Spleen (tissue), 11 donors: ENCODE data around the gene CYP8B1. TPM values are rescaled to one million over a fixed set of nuclear protein-coding genes. Genes with fewer than 3 reads are reported as not detected.

ENCODE experiments used
- DNase-seq: peaks from one replicate; pipeline ENCODE4 v3.0.0-alpha.2; 2020
- H3K27ac ChIP-seq, 8 donors: fragments of 200-600 bp; sonication (generic) in 7 of 8; 1 replicate in 4 of 8; 2 replicates in 4 of 8; pipeline versions ENCODE4 v1.5.0 to v1.8.0; 2016 to 2021; ENCODE audit warnings: inconsistent platforms in 4 of 8, mild to moderate bottlenecking in 4 of 8, moderate library complexity in 1 of 8
- H3K27me3 ChIP-seq, 7 donors: fragments of 200-600 bp; sonication (generic) in 6 of 7; replicated peaks in 1 of 7; 1 replicate in 4 of 7; 2 replicates in 3 of 7; pipeline versions ENCODE4 v1.5.0 to v1.8.0; 2016 to 2021; ENCODE audit warnings: inconsistent platforms in 3 of 7, mild to moderate bottlenecking in 1 of 7
- H3K36me3 ChIP-seq, 6 donors: fragments of 200-600 bp; sonication (generic) in 5 of 6; 1 replicate in 4 of 6; 2 replicates in 2 of 6; pipeline versions ENCODE4 v1.5.0 to v1.8.0; 2016 to 2021; ENCODE audit warnings: inconsistent platforms in 2 of 6
- H3K4me1 ChIP-seq, 6 donors: fragments of 200-600 bp; sonication (generic) in 5 of 6; 1 replicate in 3 of 6; 2 replicates in 3 of 6; pipeline versions ENCODE4 v1.5.0 to v1.8.0; 2016 to 2021; ENCODE audit warnings: inconsistent platforms in 3 of 6
- H3K4me3 ChIP-seq, 8 donors: fragments of 200-600 bp; sonication (generic) in 7 of 8; 1 replicate in 4 of 8; 2 replicates in 4 of 8; pipeline versions ENCODE4 v1.5.0 to v1.8.0; 2016 to 2021; ENCODE audit warnings: inconsistent platforms in 4 of 8, mild to moderate bottlenecking in 4 of 8, moderate library complexity in 2 of 8
- H3K9me3 ChIP-seq, 8 donors: fragments of 200-600 bp; sonication (generic) in 7 of 8; 1 replicate in 4 of 8; 2 replicates in 4 of 8; pipeline versions ENCODE4 v1.5.0 to v1.8.0; 2016 to 2021; ENCODE audit warnings: inconsistent platforms in 4 of 8
- CTCF ChIP-seq, 11 experiments: fragments of 200-600 bp in 7 of 11; fragments of 450-650 bp in 4 of 11; sonication (generic) in 4 of 11; IDR thresholded peaks in 8 of 11; conservative IDR thresholded peaks in 3 of 11; 1 replicate in 7 of 11; 2 replicates in 4 of 11; pipeline versions ENCODE4 v1.4.0 to v1.8.0; 2016 to 2021; ENCODE audit warnings: antibody characterized with exemption in 11 of 11, inconsistent platforms in 4 of 11, mild to moderate bottlenecking in 1 of 11
- POLR2A ChIP-seq, 3 donors: fragments of 450-650 bp; IDR thresholded peaks; one replicate each; pipeline ENCODE4 v1.5.1; 2017; ENCODE audit warnings: antibody characterized with exemption in 3 of 3, mild to moderate bottlenecking in 1 of 3
- POLR2AphosphoS5 ChIP-seq, 3 donors: sonication (generic); formaldehyde crosslinking; IDR thresholded peaks; one replicate each; pipeline ENCODE4 v1.5.1; 2017; ENCODE audit warnings: antibody characterized with exemption in 3 of 3
- WGBS, 5 donors: extraction: QIAGEN DNeasy Blood & Tissue Kit in 3 of 5; methylation state at CpG; one replicate each; pipeline versions ENCODE4 v1.1.5 to v1.1.7; 2013 to 2018; 5-methylcytosine and 5-hydroxymethylcytosine counted together
- intact Hi-C: fragments of 100-400 bp; cut with DNase I; formaldehyde crosslinking; loops from one replicate; pipeline ENCODE4 v1.15.0; 2023; ENCODE audit warnings: low total_unique reads
- polyA plus RNA-seq, 3 donors: library from polyadenylated mRNA; stranded (reverse); fragments of 200-250 nt; gene quantifications; one replicate each; pipeline ENCODE4 v1.2.1, GENCODE V29; 2013
- total RNA-seq, 7 donors: library from RNA; depleted of rRNA in 3 of 7; stranded (reverse); fragments of >200 nt in 3 of 7; fragmentation: NEBNext Ultra II Directional in 4 of 7; extraction: Animal tissue kit (Norgen Biotek cat#: 25700) in 4 of 7; gene quantifications; one replicate each; pipeline versions ENCODE4 v1.1.0 to v1.2.1, GENCODE V29; 2016 to 2021
- donor health status: healthy with polysubstance abuse.
- donor health status: DM: no; HTN: no; CAD: no; lungs with moderate emphysema.
- donor health status: DM: no; HTN: no; CAD: no.
- donor health status: Bipolar disorder and iron deficiency.
- donor health status: healthy.
- donor health status: DM: no; HTN: no; CAD: no.
- donor health status: DM: yes; HTN: yes; CAD: no.

The CYP8B1 gene
- total and polyA plus RNA-seq, 10 donors: 0.02 TPM; not detected in 9

- Histone ChIP-seq H3K36me3 (no peaks in the 10 kb centered on the region), H3K9me3 (peaks cover 0 to 14% (median 0%) of the 10 kb centered on the region in 8 donors), H3K27ac (no peak overlapping the region), H3K27me3 (peaks cover 0 to 24% (median 0%) of the 10 kb centered on the region in 7 donors), H3K4me1 (peaks cover 0 to under 1% (median 0%) of the 10 kb centered on the region in 6 donors), H3K4me3 (no peak overlapping the region)
- intact Hi-C loops: no loop called here
- TF ChIP-seq CTCF (IDR thresholded peaks at IDR 0.05 in 8 of 11, conservative IDR thresholded peaks at IDR 0.05 in 3 of 11) (no peak), POLR2AphosphoS5 (IDR thresholded peaks at IDR 0.05) (no peak), POLR2A (IDR thresholded peaks at IDR 0.05) (no peak)
- DNase-seq: no peak
- 77 to 85% (median 84%) methylated on average over 8 of the region's 8 CpGs for WGBS, 5 donors
These were observed 24.8 kb upstream of the CYP8B1 start for GRCh38 chr3:42900226-42901072.

GRCh38 chr3:42898896-42899675 lies 23.4 kb upstream of the CYP8B1 start:
- intact Hi-C loops: no loop called here
- Histone ChIP-seq H3K36me3 (no peaks in the 10 kb centered on the region), H3K27ac (no peak overlapping the region), H3K4me3 (no peak overlapping the region), H3K27me3 (peaks cover 0 to 10% (median 0%) of the 10 kb centered on the region in 7 donors), H3K4me1 (no peaks in the 10 kb centered on the region), H3K9me3 (peaks cover 0 to 7% (median 0%) of the 10 kb centered on the region in 8 donors)
- no peak for DNase-seq
- TF ChIP-seq POLR2AphosphoS5 (IDR thresholded peaks at IDR 0.05): no peak

GRCh38 chr3:42895580-42895868 lies 19.8 kb upstream of the CYP8B1 start:
- no peak for DNase-seq
- TF ChIP-seq CTCF (IDR thresholded peaks at IDR 0.05 in 8 of 11, conservative IDR thresholded peaks at IDR 0.05 in 3 of 11) (no peak), POLR2A (IDR thresholded peaks at IDR 0.05) (no peak), POLR2AphosphoS5 (IDR thresholded peaks at IDR 0.05) (no peak)

GRCh38 chr3:42894698-42895579 lies 19.3 kb upstream of the CYP8B1 start:
- no peak for TF ChIP-seq POLR2AphosphoS5 (IDR thresholded peaks at IDR 0.05)
- no peaks in the 10 kb centered on the region for H3K27me3 ChIP-seq
- no peaks in the 10 kb centered on the region for H3K4me1 ChIP-seq
- WGBS, 5 donors: 78 to 88% (median 84%) methylated on average over 3 of the region's 3 CpGs
- intact Hi-C loops: no loop called here
- no peak overlapping the region for H3K4me3 ChIP-seq
- no peaks in the 10 kb centered on the region for H3K9me3 ChIP-seq
- H3K36me3 ChIP-seq: no peaks in the 10 kb centered on the region
- no peak for DNase-seq
- H3K27ac ChIP-seq: no peak overlapping the region

More at GRCh38 chr3:42895580-42895868, 19.8 kb upstream of the CYP8B1 start:
- intact Hi-C loops: no loop called here
- Histone ChIP-seq H3K36me3 (no peaks in the 10 kb centered on the region), H3K4me1 (no peaks in the 10 kb centered on the region), H3K4me3 (no peak overlapping the region), H3K9me3 (no peaks in the 10 kb centered on the region), H3K27ac (no peak overlapping the region), H3K27me3 (no peaks in the 10 kb centered on the region)
